CD4-positive, alpha-beta T cell (primary cell): ENCODE measurements around the gene PIP5K1C. TPM values are rescaled to one million over a fixed set of nuclear protein-coding genes. Genes with fewer than 3 reads are reported as not detected.

Experiments used
- ATAC-seq: fragments of 200-7000 bp; cut with Tn5 transposase; one replicate; pipeline ENCODE4 v1.10.0; 2022; ENCODE audit warnings: mild to moderate bottlenecking; ENCODE audit not compliant: poor library complexity
- CTCF ChIA-PET: fragments of 350-600 bp; sonication (Branson Sonifier 250); formaldehyde crosslinking; loops from one replicate; lab custom pipeline; 2021; ENCODE audit warnings: antibody characterized with exemption, inconsistent platforms; lab: Charles Lee
- POLR2A ChIA-PET: fragments of 350-600 bp; sonication (Branson Sonifier 250); formaldehyde crosslinking; loops from one replicate; lab custom pipeline; 2021; ENCODE audit warnings: antibody characterized with exemption, inconsistent platforms; lab: Charles Lee
- DNase-seq, 14 experiments: peaks; one replicate each; pipeline ENCODE4 v3.0.0-alpha.2; 2013 to 2020; ENCODE audit warnings: mixed read lengths in 2 of 14
- H3K27ac ChIP-seq, 2 donors: one replicate each; pipeline versions ENCODE4 v1.5.1 to v1.7.0; 2013; ENCODE audit warnings: low read length in 2 of 2, low read depth in 1 of 2, mild to moderate bottlenecking in 1 of 2
- H3K27me3 ChIP-seq, 2 experiments: 1 replicate in 1 of 2; 2 replicates in 1 of 2; pipeline versions ENCODE4 v1.6.1 to v1.7.0; 2013; ENCODE audit warnings: low read length in 2 of 2, control low read depth in 1 of 2, mild to moderate bottlenecking in 1 of 2, moderate library complexity in 1 of 2; ENCODE audit not compliant: insufficient read depth in 2 of 2, control insufficient read depth in 1 of 2
- H3K36me3 ChIP-seq: one replicate; pipeline ENCODE4 v1.6.1; 2013; ENCODE audit warnings: low read length, control low read depth; ENCODE audit not compliant: insufficient read depth
- H3K4me1 ChIP-seq: one replicate; pipeline ENCODE4 v1.6.1; 2013; ENCODE audit warnings: low read length, control low read depth; ENCODE audit not compliant: insufficient read depth
- H3K4me3 ChIP-seq: one replicate; pipeline ENCODE4 v1.5.1; 2013; ENCODE audit warnings: mild to moderate bottlenecking, low read length, moderate library complexity
- H3K9me3 ChIP-seq, 2 experiments: 1 replicate in 1 of 2; 2 replicates in 1 of 2; pipeline versions ENCODE4 v1.6.1 to v1.7.0; 2013; ENCODE audit warnings: low read length in 2 of 2, mild to moderate bottlenecking in 2 of 2, control low read depth in 1 of 2, moderate library complexity in 1 of 2; ENCODE audit not compliant: control insufficient read depth in 1 of 2, insufficient read depth in 1 of 2
- H3K27ac Mint-ChIP-seq: one replicate; pipeline ENCODE4 v1.8.0; 2020; ENCODE audit warnings: mixed read lengths
- H3K27me3 Mint-ChIP-seq: one replicate; pipeline ENCODE4 v1.8.0; 2021; ENCODE audit warnings: mixed read lengths
- H3K36me3 Mint-ChIP-seq: one replicate; pipeline ENCODE4 v1.8.0; 2021; ENCODE audit warnings: low read depth, mixed read lengths
- H3K4me1 Mint-ChIP-seq: one replicate; pipeline ENCODE4 v1.8.0; 2021; ENCODE audit warnings: low read depth, mixed read lengths
- H3K4me3 Mint-ChIP-seq: one replicate; pipeline ENCODE4 v1.8.0; 2020; ENCODE audit warnings: mild to moderate bottlenecking, mixed read lengths
- H3K9me3 Mint-ChIP-seq: one replicate; pipeline ENCODE4 v1.8.0; 2020; ENCODE audit warnings: mixed read lengths
- CTCF ChIP-seq: fragments of 200-600 bp; IDR thresholded peaks from one replicate; pipeline ENCODE4 v1.8.0; 2022; ENCODE audit warnings: antibody characterized with exemption, mild to moderate bottlenecking
- intact Hi-C, 2 experiments: fragments of 100-400 bp; cut with DNase I in 1 of 2; cut with micrococcal nuclease in 1 of 2; formaldehyde crosslinking; loops; one replicate each; pipeline versions ENCODE4 v1.15.1 to v1.9.0; 2023 to 2025; cut with DNase I, micrococcal nuclease
- total RNA-seq, 174 experiments: library from RNA in 2 of 174; stranded (reverse) in 2 of 174; gene quantifications; one replicate each; pipeline ENCODE4 v1.2.3 and lab custom pipeline; 2021 to 2026

Gene PIP5K1C
- total RNA-seq, 2 experiments from 2014 or later: 14.7 to 15.5 TPM

GRCh38 chr19:3653865-3654513 is 46.3 kb downstream of the PIP5K1C start:
- Histone ChIP-seq H3K27me3 (no peaks in the 10 kb centered on the region), H3K36me3 (peaks cover 53% of the 10 kb centered on the region), H3K4me3 (no peak overlapping the region), H3K4me1 (no peaks in the 10 kb centered on the region), H3K27ac (no peak overlapping the region), H3K9me3 (peaks cover 0 to 8% of the 10 kb centered on the region in 2 experiments)
- ChIA-PET CTCF (no interaction called here), POLR2A (no interaction called here)
- no peak for TF ChIP-seq CTCF
- no peaks in the 10 kb centered on the region for H3K27me3 Mint-ChIP-seq
- peaks cover 15% of the 10 kb centered on the region for H3K36me3 Mint-ChIP-seq
- H3K9me3 Mint-ChIP-seq: no peaks in the 10 kb centered on the region
- DNase-seq: peak in 2 of 14 experiments; percentile 19 to 27
- no peaks in the 10 kb centered on the region for H3K4me1 Mint-ChIP-seq
- H3K4me3 Mint-ChIP-seq: no peak overlapping the region
- no peak overlapping the region for H3K27ac Mint-ChIP-seq
- intact Hi-C loops: no loop called here
- ATAC-seq: no peak

- peaks cover 12% of the 10 kb centered on the region for H3K36me3 Mint-ChIP-seq
- no peak overlapping the region for H3K4me3 Mint-ChIP-seq
- Histone ChIP-seq H3K4me3 (no peak overlapping the region), H3K9me3 (peaks cover 0 to 8% of the 10 kb centered on the region in 2 experiments), H3K36me3 (peaks cover 51% of the 10 kb centered on the region), H3K4me1 (no peaks in the 10 kb centered on the region), H3K27me3 (no peaks in the 10 kb centered on the region), H3K27ac (no peak overlapping the region)
- CTCF ChIA-PET: no interaction called here
- intact Hi-C loops: no loop called here
- TF ChIP-seq CTCF: no peak
- POLR2A ChIA-PET: no interaction called here
- no peaks in the 10 kb centered on the region for H3K9me3 Mint-ChIP-seq
- no peak overlapping the region for H3K27ac Mint-ChIP-seq
- no peak for DNase-seq
- no peak for ATAC-seq
- no peaks in the 10 kb centered on the region for H3K4me1 Mint-ChIP-seq
- no peaks in the 10 kb centered on the region for H3K27me3 Mint-ChIP-seq
These were observed 47.0 kb downstream of the PIP5K1C start for GRCh38 chr19:3653081-3653795.

- Mint-ChIP-seq H3K36me3 (peaks cover 5% of the 10 kb centered on the region), H3K4me1 (no peaks in the 10 kb centered on the region), H3K9me3 (no peaks in the 10 kb centered on the region), H3K27ac (no peak overlapping the region), H3K27me3 (no peaks in the 10 kb centered on the region), H3K4me3 (no peak overlapping the region)
- Histone ChIP-seq H3K4me1 (no peaks in the 10 kb centered on the region), H3K36me3 (peaks cover 46% of the 10 kb centered on the region), H3K27me3 (no peaks in the 10 kb centered on the region), H3K9me3 (peaks cover 0 to 6% of the 10 kb centered on the region in 2 experiments), H3K27ac (no peak overlapping the region), H3K4me3 (no peak overlapping the region)
- DNase-seq (no peak), ATAC-seq (no peak)
- intact Hi-C loops: no loop called here
- no peak for TF ChIP-seq CTCF
- POLR2A ChIA-PET: no interaction called here
- CTCF ChIA-PET: no interaction called here
These were observed 47.8 kb downstream of the PIP5K1C start for GRCh38 chr19:3652422-3652821.
